Measurements from ENCODE around the gene PPP4R3C.

- TF ChIP-seq CTCF (IDR thresholded peaks at IDR 0.05) (no peak), EZH2 (IDR thresholded peaks at IDR 0.05; ENCODE audit: borderline replicate concordance, insufficient read depth, low read depth, low read length, poor library complexity, severe bottlenecking) (no peak)
Measured at GRCh38 chrX:27466051-27466450, 2.9 kb upstream of the PPP4R3C start.

All from B cell (primary cell).